ENCODE data around the gene BUB3. TPM values are rescaled to one million over a fixed set of nuclear protein-coding genes. Genes with fewer than 3 reads are reported as not detected.

Gene BUB3
- total RNA-seq, 1 donor from 2014 or later: 245 TPM

DNA sequence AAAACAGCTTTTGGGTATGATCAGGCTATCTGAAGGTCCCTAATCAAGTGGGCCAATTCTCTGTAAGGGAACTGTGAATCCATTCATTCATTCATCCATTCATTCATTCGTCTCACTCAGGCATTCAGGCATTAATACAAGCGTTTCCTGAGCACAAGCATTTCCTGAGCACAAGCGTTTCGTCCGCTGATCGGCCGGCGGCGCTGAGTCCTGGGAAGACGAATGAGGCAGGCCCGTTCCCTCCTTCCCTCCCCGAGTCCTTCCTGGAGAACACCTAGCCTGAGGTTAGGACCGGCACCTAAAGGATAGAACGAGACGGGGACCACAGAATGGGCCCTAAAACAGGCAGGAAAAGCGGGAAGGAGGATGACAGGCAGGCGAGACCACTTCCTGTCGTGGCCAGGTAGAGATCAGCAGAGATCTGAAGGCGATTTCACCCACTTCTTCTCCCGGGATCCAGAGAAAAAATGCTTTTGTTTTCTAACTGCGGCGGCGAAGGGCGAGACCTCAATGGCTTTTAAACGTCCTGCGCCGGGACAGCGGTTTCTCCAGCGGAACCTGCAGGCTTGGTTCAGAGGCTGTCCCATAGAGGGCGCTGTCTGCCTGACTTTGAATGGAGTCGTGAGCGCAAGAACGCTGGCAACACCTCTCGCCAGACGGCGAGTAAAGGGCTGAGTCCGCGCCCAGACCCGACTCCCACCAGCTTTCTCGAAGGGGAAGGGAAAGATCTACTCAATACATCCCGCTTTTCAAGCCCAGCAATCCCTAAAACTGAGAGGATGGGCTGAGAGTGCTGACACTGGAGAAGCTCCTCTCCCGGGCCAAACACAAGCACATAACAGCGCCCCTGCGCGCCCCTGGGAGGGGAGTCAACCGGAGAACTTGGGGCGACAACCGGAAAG lies 21.4 kb upstream of the BUB3 start:
- no peaks in the 10 kb centered on the region for H3K36me3 Mint-ChIP-seq
- peaks cover 19% of the 10 kb centered on the region for H3K4me1 Mint-ChIP-seq
- no peaks in the 10 kb centered on the region for H3K9me3 Mint-ChIP-seq
- Histone ChIP-seq H3K27ac (no peak overlapping the region), H3K9ac (no peak overlapping the region), H3K4me1 (peaks cover 39% of the 10 kb centered on the region), H3K36me3 (no peaks in the 10 kb centered on the region), H3K4me3 (peak overlapping the region; percentile 45), H2AFZ (replicated peaks) (peak overlapping the region; percentile 69), H3K79me2 (ENCODE audit: low read depth) (no peaks in the 10 kb centered on the region), H3K27me3 (peaks cover 100% of the 10 kb centered on the region), H4K20me1 (ENCODE audit: low read depth) (peaks cover 54% of the 10 kb centered on the region), H3K4me2 (peak overlapping the region; percentile 84), H3F3A (ENCODE audit: low read depth) (peaks cover 43% of the 10 kb centered on the region), H3K9me3 (ENCODE audit: low read depth) (no peaks in the 10 kb centered on the region)
- H3K27me3 Mint-ChIP-seq (ENCODE audit: insufficient read depth, low read depth): peaks cover 70% of the 10 kb centered on the region
- H3K27ac Mint-ChIP-seq: no peak overlapping the region
- peak; percentile 96 for DNase-seq (ENCODE audit: low spot score)
- TF ChIP-seq, protein P1, sequence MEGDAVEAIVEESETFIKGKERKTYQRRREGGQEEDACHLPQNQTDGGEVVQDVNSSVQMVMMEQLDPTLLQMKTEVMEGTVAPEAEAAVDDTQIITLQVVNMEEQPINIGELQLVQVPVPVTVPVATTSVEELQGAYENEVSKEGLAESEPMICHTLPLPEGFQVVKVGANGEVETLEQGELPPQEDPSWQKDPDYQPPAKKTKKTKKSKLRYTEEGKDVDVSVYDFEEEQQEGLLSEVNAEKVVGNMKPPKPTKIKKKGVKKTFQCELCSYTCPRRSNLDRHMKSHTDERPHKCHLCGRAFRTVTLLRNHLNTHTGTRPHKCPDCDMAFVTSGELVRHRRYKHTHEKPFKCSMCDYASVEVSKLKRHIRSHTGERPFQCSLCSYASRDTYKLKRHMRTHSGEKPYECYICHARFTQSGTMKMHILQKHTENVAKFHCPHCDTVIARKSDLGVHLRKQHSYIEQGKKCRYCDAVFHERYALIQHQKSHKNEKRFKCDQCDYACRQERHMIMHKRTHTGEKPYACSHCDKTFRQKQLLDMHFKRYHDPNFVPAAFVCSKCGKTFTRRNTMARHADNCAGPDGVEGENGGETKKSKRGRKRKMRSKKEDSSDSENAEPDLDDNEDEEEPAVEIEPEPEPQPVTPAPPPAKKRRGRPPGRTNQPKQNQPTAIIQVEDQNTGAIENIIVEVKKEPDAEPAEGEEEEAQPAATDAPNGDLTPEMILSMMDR (IDR thresholded peaks at IDR 0.05): peak; percentile 92
- TF ChIP-seq EZH2phosphoT487 (IDR thresholded peaks at IDR 0.05) (no peak), EZH2 (IDR thresholded peaks at IDR 0.05) (peak; percentile 46)
- H3K4me3 Mint-ChIP-seq: peak overlapping the region; percentile 77

DNA sequence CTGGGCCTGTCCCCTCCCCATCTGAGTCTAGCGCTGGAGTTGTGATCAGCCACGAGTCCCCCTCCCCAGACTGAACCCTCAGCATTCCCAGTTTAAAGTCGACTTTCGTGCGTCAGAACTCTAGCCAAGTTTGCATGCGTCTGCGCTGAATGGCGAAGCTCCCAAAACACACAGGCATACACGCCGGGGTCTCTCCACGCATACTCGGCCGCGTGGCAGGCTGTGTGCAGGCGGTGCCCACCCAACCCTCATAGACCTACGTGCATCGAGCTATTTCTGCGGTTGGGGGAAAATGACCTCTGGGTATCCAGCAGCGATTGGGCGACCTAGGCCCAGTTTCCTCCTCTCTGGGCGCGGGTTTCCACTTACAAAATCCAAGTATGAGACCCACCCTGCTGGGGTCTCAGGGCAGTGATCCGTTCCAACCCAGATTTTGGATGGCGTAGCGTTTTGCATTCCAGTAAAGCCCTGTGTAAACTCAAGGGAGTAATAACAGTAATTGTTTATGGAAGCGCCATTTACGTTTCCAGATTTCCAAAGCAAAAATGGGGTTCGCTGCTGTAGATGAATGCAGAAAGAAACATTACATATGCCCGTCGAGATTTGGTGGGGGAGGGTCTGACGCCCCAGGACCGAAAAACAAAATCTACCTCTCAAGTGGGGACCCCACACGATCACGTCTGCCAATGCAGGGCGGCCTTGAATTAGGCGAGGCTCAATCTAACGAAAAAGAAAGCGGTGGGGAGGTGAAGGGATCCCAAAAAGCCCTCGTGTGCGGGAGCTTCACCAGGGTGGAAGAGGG lies 20.5 kb upstream of the BUB3 start:
- H3K4me2 ChIP-seq: peak overlapping the region; percentile 84

DNA sequence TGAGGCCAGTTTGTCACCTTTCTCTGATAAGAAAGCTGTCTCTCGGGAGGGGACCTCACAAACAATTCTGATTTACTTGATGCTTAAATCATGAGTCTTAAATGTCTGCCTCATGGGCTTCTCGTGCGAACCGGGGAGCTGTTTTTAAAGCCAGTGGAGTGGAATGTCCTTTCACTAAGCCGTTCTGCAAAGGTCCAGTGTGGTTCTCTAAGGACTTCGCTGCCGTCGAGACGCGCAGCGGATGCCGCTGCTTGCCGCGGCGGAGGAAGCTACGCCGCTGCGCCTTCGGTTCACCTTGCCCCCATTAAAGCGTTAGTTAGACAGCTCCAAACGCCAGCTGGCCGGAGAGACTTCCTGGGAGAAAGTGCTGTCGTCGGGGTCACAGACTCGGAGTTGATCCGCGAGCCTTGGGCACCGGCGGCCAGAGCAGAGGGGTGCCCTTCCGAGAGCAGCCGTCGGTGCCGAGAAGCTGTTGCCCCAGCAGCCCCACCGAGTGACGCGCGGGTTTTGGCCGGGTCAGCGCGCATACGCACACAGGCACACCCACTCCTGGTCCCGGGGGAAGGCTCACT lies 19.8 kb upstream of the BUB3 start:
- peak overlapping the region; percentile 69 for H3K4me2 ChIP-seq
- Mint-ChIP-seq H3K4me1 (peaks cover 25% of the 10 kb centered on the region), H3K9me3 (no peaks in the 10 kb centered on the region), H3K4me3 (peak overlapping the region; percentile 67), H3K27me3 (ENCODE audit: insufficient read depth, low read depth) (peaks cover 81% of the 10 kb centered on the region), H3K36me3 (no peaks in the 10 kb centered on the region), H3K27ac (no peak overlapping the region)
- no peak overlapping the region for H3K9ac ChIP-seq
- H3K27ac ChIP-seq: no peak overlapping the region
- H3K4me3 ChIP-seq: no peak overlapping the region
- peak; percentile 58 for DNase-seq (ENCODE audit: low spot score)
- TF ChIP-seq, protein P1 (IDR thresholded peaks at IDR 0.05): no peak
- TF ChIP-seq EZH2phosphoT487 (IDR thresholded peaks at IDR 0.05) (peak; percentile 78), EZH2 (IDR thresholded peaks at IDR 0.05) (peak; percentile 87)
- H3K27me3 ChIP-seq: peaks cover 100% of the 10 kb centered on the region
- peaks cover 57% of the 10 kb centered on the region for H3F3A ChIP-seq (ENCODE audit: low read depth)
- H3K79me2 ChIP-seq (ENCODE audit: low read depth): no peaks in the 10 kb centered on the region
- H3K4me1 ChIP-seq: peaks cover 40% of the 10 kb centered on the region
- peaks cover 70% of the 10 kb centered on the region for H4K20me1 ChIP-seq (ENCODE audit: low read depth)
- H3K36me3 ChIP-seq: no peaks in the 10 kb centered on the region
- no peaks in the 10 kb centered on the region for H3K9me3 ChIP-seq (ENCODE audit: low read depth)
- no peak overlapping the region for H2AFZ ChIP-seq (replicated peaks)

More for the DNA sequence above, 20.5 kb upstream of the BUB3 start:
- TF ChIP-seq EZH2 (IDR thresholded peaks at IDR 0.05) (peak; percentile 61), EZH2phosphoT487 (IDR thresholded peaks at IDR 0.05) (peak; percentile 72)
- TF ChIP-seq, protein P1 (IDR thresholded peaks at IDR 0.05): no peak
- peaks cover 100% of the 10 kb centered on the region for H3K27me3 ChIP-seq
- no peaks in the 10 kb centered on the region for H3K9me3 Mint-ChIP-seq
- H3K4me1 ChIP-seq: peaks cover 40% of the 10 kb centered on the region
- no peaks in the 10 kb centered on the region for H3K79me2 ChIP-seq (ENCODE audit: low read depth)
- peaks cover 21% of the 10 kb centered on the region for H3K4me1 Mint-ChIP-seq
- H3K4me3 Mint-ChIP-seq: peak overlapping the region; percentile 67
- peaks cover 77% of the 10 kb centered on the region for H3K27me3 Mint-ChIP-seq (ENCODE audit: insufficient read depth, low read depth)
- H3K9me3 ChIP-seq (ENCODE audit: low read depth): no peaks in the 10 kb centered on the region
- peaks cover 64% of the 10 kb centered on the region for H4K20me1 ChIP-seq (ENCODE audit: low read depth)
- H2AFZ ChIP-seq (replicated peaks): no peak overlapping the region
- no peak overlapping the region for H3K27ac Mint-ChIP-seq
- H3K27ac ChIP-seq: no peak overlapping the region
- H3F3A ChIP-seq (ENCODE audit: low read depth): peaks cover 50% of the 10 kb centered on the region
- DNase-seq (ENCODE audit: low spot score): no peak
- H3K9ac ChIP-seq: no peak overlapping the region
- H3K36me3 ChIP-seq: no peaks in the 10 kb centered on the region
- peak overlapping the region; percentile 45 for H3K4me3 ChIP-seq
- H3K36me3 Mint-ChIP-seq: no peaks in the 10 kb centered on the region

Measured in neural progenitor cell (in vitro differentiated cells).